K562 (cell line): ENCODE results near the gene CMIP. TPM values are rescaled to one million over a fixed set of nuclear protein-coding genes. Genes with fewer than 3 reads are reported as not detected.

Source experiments
- ATAC-seq: fragments of 200-7000 bp; cut with Tn5 transposase; 3 replicates; pipeline ENCODE4 v1.9.1; 2020; ENCODE audit warnings: moderate library complexity
- BruUV-seq: library from RNA; stranded (reverse); fragments of 400-500 nt; replicated peaks from 2 replicates; lab custom pipeline; 2021; lab: Mats Ljungman, UMichigan
- CTCF ChIA-PET: fragments of 300-600 bp; formaldehyde crosslinking; extraction: SDS; loops from one replicate; lab custom pipeline; 2021; ENCODE audit warnings: low intra/inter-chr PET ratio; lab: Yijun Ruan, JAX
- POLR2A ChIA-PET: fragments of 300-600, 350-650 bp; sonication (Branson Sonifier 250); formaldehyde crosslinking; extraction: SDS; loops from one replicate; lab custom pipeline; 2021; ENCODE audit warnings: antibody characterized with exemption, inconsistent platforms; lab: Yijun Ruan, JAX
- DNase-seq, 4 experiments: peaks; one replicate each; pipeline versions ENCODE4 v3.0.0 to v3.0.0-alpha.2; 2011 to 2018; ENCODE audit warnings: low spot score in 3 of 4, mixed read lengths in 3 of 4; ENCODE audit errors: extremely low read depth in 1 of 4
- FAIRE-seq: peaks from 2 replicates; lab custom pipeline; 2011; peaks lifted over from hg19 to GRCh38; lab: Jason Lieb, UNC
- H2AFZ ChIP-seq: 2 replicates; pipeline ENCODE4 v1.6.0; 2011; ENCODE audit warnings: low read depth, low read length, control low read depth, inconsistent platforms
- H3K27ac ChIP-seq: fragments of 200-600 bp; 3 replicates; pipeline ENCODE4 v1.8.0; 2011; ENCODE audit warnings: low read depth, mild to moderate bottlenecking, control low read depth, inconsistent platforms, low read length, moderate library complexity, mixed read lengths; ENCODE audit errors: extremely low read depth
- H3K27me3 ChIP-seq, 2 experiments: fragments of 300-600 bp in 1 of 2; 2 replicates in 1 of 2; 3 replicates in 1 of 2; pipeline versions ENCODE4 v1.6.0 to v1.8.0; 2011; ENCODE audit warnings: inconsistent platforms in 2 of 2, low read length in 2 of 2, mild to moderate bottlenecking in 1 of 2, mixed read lengths in 1 of 2, moderate library complexity in 1 of 2; ENCODE audit not compliant: control insufficient read depth in 2 of 2, insufficient read depth in 2 of 2
- H3K36me3 ChIP-seq: fragments of 300-600 bp; 3 replicates; pipeline ENCODE4 v1.8.0; 2011; ENCODE audit warnings: mild to moderate bottlenecking, low read length, inconsistent platforms; ENCODE audit not compliant: control insufficient read depth, insufficient read depth
- H3K4me1 ChIP-seq, 2 experiments: fragments of 200-600 bp in 1 of 2; replicated peaks in 1 of 2; 2 replicates in 1 of 2; 3 replicates in 1 of 2; pipeline versions ENCODE4 v1.5.1 to v1.8.0; 2011; ENCODE audit warnings: inconsistent platforms in 2 of 2, low read length in 2 of 2, mild to moderate bottlenecking in 1 of 2, mixed read lengths in 1 of 2, moderate library complexity in 1 of 2; ENCODE audit not compliant: control insufficient read depth in 2 of 2, insufficient read depth in 2 of 2
- H3K4me2 ChIP-seq: 2 replicates; pipeline ENCODE4 v1.6.1; 2011; ENCODE audit warnings: low read length, control low read depth, inconsistent platforms, mixed read lengths; ENCODE audit not compliant: insufficient read depth
- H3K4me3 ChIP-seq: fragments of 200-600 bp; sonication (generic), shearing (Covaris generic); 2 replicates; pipeline ENCODE4 v1.5.1; 2016; ENCODE audit warnings: control low read depth, inconsistent platforms
- H3K79me2 ChIP-seq: fragments of 200-600 bp; 3 replicates; pipeline ENCODE4 v1.8.0; 2011; ENCODE audit warnings: low read length, inconsistent platforms; ENCODE audit not compliant: control insufficient read depth, insufficient read depth
- H3K9ac ChIP-seq, 2 experiments: 2 replicates each; pipeline versions ENCODE4 v1.6.0 to v1.6.1; 2011; ENCODE audit warnings: low read depth in 2 of 2, low read length in 2 of 2, control low read depth in 1 of 2, inconsistent platforms in 1 of 2, mild to moderate bottlenecking in 1 of 2, mixed read lengths in 1 of 2; ENCODE audit not compliant: insufficient read depth in 1 of 2
- H3K9me1 ChIP-seq: one replicate; pipeline ENCODE4 v1.6.0; 2011; ENCODE audit warnings: inconsistent platforms, mild to moderate bottlenecking, low read length, moderate library complexity; ENCODE audit not compliant: control insufficient read depth, insufficient read depth
- H3K9me3 ChIP-seq: replicated peaks from 2 replicates; pipeline ENCODE4 v1.5.1; 2011; ENCODE audit warnings: low read depth, low read length, inconsistent platforms; ENCODE audit not compliant: control insufficient read depth, insufficient read depth
- H4K20me1 ChIP-seq: replicated peaks from 2 replicates; pipeline ENCODE4 v1.6.1; 2011; ENCODE audit warnings: low read length, inconsistent platforms, mixed read lengths; ENCODE audit not compliant: control insufficient read depth, insufficient read depth
- ARHGAP35 ChIP-seq: fragments of 450-650 bp; IDR thresholded peaks from 2 replicates; pipeline ENCODE4 v1.6.1; 2018; ENCODE audit not compliant: partially characterized antibody
- BRCA1 ChIP-seq, 2 experiments: fragments of 450-650 bp in 1 of 2; sonication (generic) in 1 of 2; formaldehyde crosslinking in 1 of 2; IDR thresholded peaks; 2 replicates each; pipeline versions ENCODE4 v1.5.0 to v1.6.1; 2017 to 2020; ENCODE audit warnings: mild to moderate bottlenecking in 1 of 2, missing genetic modification reagents in 1 of 2
- E2F3 ChIP-seq: fragments of 250-450 bp; sonication (Bioruptor Pico); IDR thresholded peaks from 2 replicates; pipeline ENCODE4 v1.4.0; 2020; ENCODE audit warnings: mild to moderate bottlenecking
- GABPA ChIP-seq: fragments of 200-800 bp; sonication (Bioruptor generic); conservative IDR thresholded peaks from 2 replicates; pipeline ENCODE4 v1.6.1; 2016; ENCODE audit warnings: low read depth, missing genetic modification characterization, missing compliant biosample characterization
- HDAC2 ChIP-seq: fragments of 450-650 bp; IDR thresholded peaks from 2 replicates; pipeline ENCODE4 v1.6.1; 2016; ENCODE audit warnings: mild to moderate bottlenecking
- KDM1A ChIP-seq, 2 experiments: fragments of 450-650 bp; IDR thresholded peaks; 2 replicates each; pipeline ENCODE4 v1.6.1; 2016; ENCODE audit warnings: mild to moderate bottlenecking in 2 of 2
- MAFG ChIP-seq: fragments of 450-650 bp; conservative IDR thresholded peaks from 2 replicates; pipeline ENCODE4 v1.6.1; 2016; ENCODE audit warnings: missing genetic modification characterization, missing compliant biosample characterization
- MTA2 ChIP-seq: fragments of 450-650 bp; IDR thresholded peaks from 2 replicates; pipeline ENCODE4 v1.6.1; 2016; ENCODE audit warnings: low read depth
- MYBL2 ChIP-seq, 2 experiments: fragments of 450-650 bp in 1 of 2; sonication (generic) in 1 of 2; formaldehyde crosslinking in 1 of 2; IDR thresholded peaks; 2 replicates each; pipeline versions ENCODE4 v1.6.1 to v1.8.1; 2017 to 2022; ENCODE audit warnings: borderline replicate concordance in 1 of 2, inconsistent platforms in 1 of 2, low read depth in 1 of 2, mild to moderate bottlenecking in 1 of 2, missing genetic modification reagents in 1 of 2, moderate library complexity in 1 of 2
- POLR2H ChIP-seq: IDR thresholded peaks from 2 replicates; pipeline ENCODE4 v1.6.1; 2016; ENCODE audit warnings: missing genetic modification characterization, low read depth, mild to moderate bottlenecking, control low read depth, missing compliant biosample characterization, moderate library complexity
- PRDM10 ChIP-seq: fragments of 450-650 bp; IDR thresholded peaks from 2 replicates; pipeline ENCODE4 v1.6.1; 2018; ENCODE audit not compliant: partially characterized antibody
- PTBP1 ChIP-seq: fragments of 200-400 bp; formaldehyde crosslinking; IDR thresholded peaks from 2 replicates; pipeline ENCODE4 v1.6.1; 2017; ENCODE audit warnings: low read depth, low read length
- RBM25 ChIP-seq: fragments of 200-400 bp; formaldehyde crosslinking; IDR thresholded peaks from 2 replicates; pipeline ENCODE4 v1.6.1; 2018; ENCODE audit warnings: low read length, low read depth, moderate library complexity; ENCODE audit not compliant: severe bottlenecking
- RCOR1 ChIP-seq, 2 experiments: IDR thresholded peaks; 2 replicates each; pipeline ENCODE4 v1.6.1; 2012; ENCODE audit warnings: low read depth in 2 of 2, low read length in 2 of 2, borderline replicate concordance in 1 of 2, improper control_type of control experiment in 1 of 2
- RHOXF2B ChIP-seq: fragments of 250-450 bp; sonication (Bioruptor Pico); conservative IDR thresholded peaks from 2 replicates; pipeline ENCODE4 v1.5.1; 2021
- SLC30A9 ChIP-seq: fragments of 250-450 bp; sonication (Bioruptor Pico); IDR thresholded peaks from 2 replicates; pipeline ENCODE4 v1.8.0; 2022; ENCODE audit warnings: mild to moderate bottlenecking, moderate library complexity
- SMARCA5 ChIP-seq: fragments of 450-650 bp; IDR thresholded peaks from 2 replicates; pipeline ENCODE4 v1.6.1; 2016
- SRSF3 ChIP-seq: fragments of 200-400 bp; formaldehyde crosslinking; IDR thresholded peaks from 2 replicates; pipeline ENCODE4 v1.6.1; 2016; ENCODE audit warnings: mild to moderate bottlenecking, low read length, moderate library complexity; ENCODE audit not compliant: insufficient read depth
- TARDBP ChIP-seq: fragments of 450-650 bp; IDR thresholded peaks from 2 replicates; pipeline ENCODE4 v1.6.1; 2016
- ZFX ChIP-seq: sonication (generic); formaldehyde crosslinking; IDR thresholded peaks from 2 replicates; pipeline ENCODE4 v1.8.0; 2022; ENCODE audit warnings: mild to moderate bottlenecking, missing genetic modification reagents, moderate library complexity
- ZNF707 ChIP-seq: fragments of 250-450 bp; sonication (Bioruptor Pico); conservative IDR thresholded peaks from 2 replicates; pipeline ENCODE4 v1.8.0; 2022; ENCODE audit warnings: inconsistent platforms, mild to moderate bottlenecking, moderate library complexity
- ZNF830 ChIP-seq: fragments of 250-450 bp; sonication (Bioruptor Pico); IDR thresholded peaks from 2 replicates; pipeline ENCODE4 v1.5.0; 2021; ENCODE audit warnings: mild to moderate bottlenecking
- ZSCAN32 ChIP-seq: fragments of 450-650 bp; formaldehyde crosslinking; IDR thresholded peaks from 2 replicates; pipeline ENCODE4 v1.4.0; 2020; ENCODE audit warnings: mild to moderate bottlenecking, moderate library complexity
- WGBS: fragments of 100-300 bp; shearing (Covaris generic); methylation state at CpG from one replicate; pipeline ENCODE4 v1.1.6; 2016; ENCODE audit warnings: low coverage, mixed read lengths; ENCODE audit not compliant: insufficient coverage; ENCODE audit errors: missing lambda C conversion rate; 5-methylcytosine and 5-hydroxymethylcytosine counted together
- in situ Hi-C: fragments of 300-500 bp; cut with MboI; formaldehyde crosslinking; loops from 4 replicates; pipeline ENCODE4 v1.15.0; 2018; ENCODE audit warnings: inconsistent platforms, mixed read lengths
- intact Hi-C: fragments of 100-400 bp; cut with micrococcal nuclease; formaldehyde crosslinking; loops from 2 replicates; pipeline ENCODE4 v1.14.2; 2022
- polyA plus RNA-seq, 8 experiments: library from polyadenylated mRNA; depleted of rRNA in 4 of 8; stranded (reverse) in 5 of 8; unstranded in 3 of 8; fragments of >200 nt; fragmentation: Nextera tagmentation in 2 of 8; fragmentation: Illumina TruSeq in 1 of 8; extraction: Ambion mirVana in 2 of 8; extraction: Trizol in 1 of 8; gene quantifications; 2 replicates each; pipeline versions ENCODE4 v1.2.1 to v1.2.3, GENCODE V29; 2011 to 2014; ENCODE audit warnings: inconsistent platforms in 1 of 8, missing spikeins in 1 of 8
- total RNA-seq, 7 experiments: library from RNA; depleted of rRNA in 6 of 7; stranded (reverse); fragments of >200 nt in 6 of 7; fragmentation: Illumina TruSeq in 2 of 7; extraction: Trizol in 2 of 7; gene quantifications; 2 replicates each; pipeline versions ENCODE4 v1.2.1 to v1.2.3, GENCODE V29; 2011 to 2021; ENCODE audit warnings: low replicate concordance in 1 of 7

Gene CMIP
- total and polyA plus RNA-seq, 9 of the 15 experiments (the other 6 are each of a cell fraction or from before 2014, with no cell fraction given): 0.94 to 82.5 (median 10.3) TPM

GRCh38 chr16:81754858-81755257 is 310.2 kb downstream of the CMIP start:
- Histone ChIP-seq H3K4me3 (no peak overlapping the region), H3K4me2 (no peak overlapping the region), H4K20me1 (no peaks in the 10 kb centered on the region), H3K9me1 (no peaks in the 10 kb centered on the region), H3K4me1 (peaks cover 28 to 37% of the 10 kb centered on the region in 2 experiments), H3K79me2 (no peaks in the 10 kb centered on the region), H3K9ac (no peak overlapping the region), H2AFZ (no peak overlapping the region), H3K9me3 (no peaks in the 10 kb centered on the region), H3K27me3 (no peaks in the 10 kb centered on the region), H3K27ac (no peak overlapping the region), H3K36me3 (no peaks in the 10 kb centered on the region)
- DNase-seq (no peak), ATAC-seq (no peak), FAIRE-seq (no peak)
- in situ Hi-C loops: no loop called here
- ChIA-PET POLR2A (interaction anchor here (0.9 to 1.9 kb wide), 2 partner anchors 24 to 304 kb away, joined by 3 to 5 read pairs; partner anchors contain the start of gene PLCG2), CTCF (no interaction called here)
- intact Hi-C loops: loop anchor here (5.0 kb wide), 1 partner anchor 117 kb away; no protein-coding TSS in a partner anchor
- 100% methylated on average over 1 of the region's 1 CpG for WGBS
- BruUV-seq: no TSS peak
- no peak for TF ChIP-seq GABPA
- TF ChIP-seq ARHGAP35: no peak
- TF ChIP-seq SRSF3: no peak
- TF ChIP-seq TARDBP: no peak
- no peak for TF ChIP-seq RHOXF2B (CRISPR knock-in tag)
- TF ChIP-seq BRCA1 (IDR thresholded peaks at IDR 0.05): no peak
- TF ChIP-seq BRCA1 (CRISPR knock-in tag; IDR thresholded peaks at IDR 0.05): no peak
- TF ChIP-seq SMARCA5: peak; percentile 72
- TF ChIP-seq POLR2H: no peak
- TF ChIP-seq E2F3 (CRISPR knock-in tag): no peak
- TF ChIP-seq PTBP1: 0 out of 2 replicates have a peak, but pooled peaks have one; percentile 60
- TF ChIP-seq ZNF707: no peak
- TF ChIP-seq MTA2: no peak
- TF ChIP-seq SLC30A9 (CRISPR knock-in tag): no peak
- no peak for TF ChIP-seq MAFG (tag)
- TF ChIP-seq ZFX (CRISPR knock-in tag): no peak
- TF ChIP-seq ZSCAN32 (CRISPR knock-in tag): no peak
- peak; percentile 77 to 89 for TF ChIP-seq KDM1A (IDR thresholded peaks at IDR 0.05)
- peak; percentile 72; the same call in 1 of the 2 replicates for TF ChIP-seq HDAC2
- no peak for TF ChIP-seq ZNF830 (CRISPR knock-in tag)
- TF ChIP-seq PRDM10: no peak
- TF ChIP-seq RBM25: peak; percentile 100
- TF ChIP-seq MYBL2 (IDR thresholded peaks at IDR 0.05; ENCODE audit: low read depth): no peak
- no peak for TF ChIP-seq MYBL2 (CRISPR knock-in tag; IDR thresholded peaks at IDR 0.05; ENCODE audit: borderline replicate concordance)
- TF ChIP-seq RCOR1 (IDR thresholded peaks at IDR 0.05; ENCODE audit: borderline replicate concordance in 1 of 2, low read depth in 2 of 2, low read length in 2 of 2): peak in 1 of 2 experiments; percentile 85; a peak in 2 of 4 replicates
